ENCODE measurements around the gene ORMDL2. TPM values are rescaled to one million over a fixed set of nuclear protein-coding genes. Genes with fewer than 3 reads are reported as not detected.

Gene ORMDL2
- total and polyA plus RNA-seq, 10 of the 15 experiments (the other 5 are each of a cell fraction or from before 2014, with no cell fraction given): 15.0 to 135 (median 33.9) TPM

- TSS peak; percentile 2 for BruUV-seq (replicated peaks)
- H3K27me3 ChIP-seq (replicated peaks in 1 of 2; ENCODE audit: control insufficient read depth in 2 of 2, insufficient read depth in 2 of 2, low read length in 1 of 2): no peaks in the 10 kb centered on the region
- SMC1A ChIA-PET (ENCODE audit: uncharacterized antibody, unreplicated experiment): interaction anchor here (0.6 to 2.8 kb wide), 6 partner anchors 9 to 121 kb away, joined by 3 to 15 read pairs (median 4); no protein-coding TSS in a partner anchor
- in situ Hi-C loops (cut with MboI) (no loop called here), intact Hi-C loops (cut with micrococcal nuclease; ENCODE audit: unreplicated experiment) (no loop called here)
- no peak overlapping the region; the same call in 1 of the 2 replicates for H3K4me2 ChIP-seq (ENCODE audit: control insufficient read depth, insufficient read depth)
- peaks cover 1 to 14% of the 10 kb centered on the region in 2 experiments; a peak in 3 of 4 replicates for H3K36me3 ChIP-seq (ENCODE audit: control insufficient read depth in 2 of 2, insufficient read depth in 2 of 2, low read length in 1 of 2)
- POLR2A ChIA-PET: interaction anchor here (0.9 to 1.8 kb wide), 3 partner anchors 18 to 66 kb away, joined by 4 read pairs; partner anchors contain the start of gene DNAJC14
- DNase-seq (ENCODE audit: low read depth, low spot score): no peak
- peaks cover 4% of the 10 kb centered on the region; the same call in 1 of the 2 replicates for H4K20me1 ChIP-seq (ENCODE audit: control insufficient read depth, insufficient read depth)
- ATAC-seq: 0 out of 3 replicates have a peak, but pooled peaks have one; percentile 12
- H3K27ac ChIP-seq (ENCODE audit: control insufficient read depth, insufficient read depth): no peak overlapping the region
- FAIRE-seq: no peak
- no peak overlapping the region for H3K9ac ChIP-seq (ENCODE audit: control insufficient read depth, insufficient read depth, low read length)
- 0 out of 2 replicates have a peak, but pooled peaks cover 5% of the 10 kb centered on the region for H3K4me1 ChIP-seq (ENCODE audit: control insufficient read depth, insufficient read depth, low read length)
- RAD21 ChIA-PET (ENCODE audit: unreplicated experiment): interaction anchor here (1.0 to 1.7 kb wide), 2 partner anchors 8 to 74 kb away, joined by 3 to 5 read pairs; no protein-coding TSS in a partner anchor
- CTCF ChIA-PET: interaction anchor here (0.7 to 2.7 kb wide), 8 partner anchors 15 to 226 kb away, joined by 3 to 12 read pairs (median 4); no protein-coding TSS in a partner anchor
- no peaks in the 10 kb centered on the region for H3K9me3 ChIP-seq (replicated peaks; ENCODE audit: control insufficient read depth, insufficient read depth, low read length)
- H3K4me3 ChIP-seq: no peak overlapping the region
- H2AFZ ChIP-seq (ENCODE audit: control insufficient read depth, low read depth, low read length): no peak overlapping the region
- 100% methylated on average over 1 of the region's 1 CpG for WGBS (ENCODE audit: insufficient coverage, insufficient replicate concordance, low lambda C conversion rate, missing lambda C conversion rate)
- TF ChIP-seq GABPA (IDR thresholded peaks at IDR 0.05; ENCODE audit: low read depth) (no peak), REST (IDR thresholded peaks at IDR 0.05; ENCODE audit: low read depth, low read length) (no peak), POLR2AphosphoS5 (IDR thresholded peaks at IDR 0.05; ENCODE audit: low read length) (no peak), RELA (IDR thresholded peaks at IDR 0.05; ENCODE audit: borderline replicate concordance, partially characterized antibody) (no peak)
- peaks cover 84% of the 10 kb centered on the region for H3K79me2 ChIP-seq (ENCODE audit: control insufficient read depth, insufficient read depth, low read length)
These were observed 5.8 kb upstream of the ORMDL2 start for GRCh38 chr12:55812088-55812487.

All from GM12878 (cell line).